OCI-LY7 (cell line): ENCODE results near the gene HINT2. TPM values are rescaled to one million over a fixed set of nuclear protein-coding genes. Genes with fewer than 3 reads are reported as not detected.
A peak's percentile ranks its signal among the peaks of the same experiment; 100 is the strongest.

Source experiments
- BruUV-seq: library from RNA; stranded (reverse); fragments of 400-500 nt; replicated peaks from 2 replicates; lab custom pipeline; 2021; lab: Mats Ljungman, UMichigan
- CTCF ChIA-PET: fragments of 300-600 bp; sonication (Branson Sonifier 250); formaldehyde crosslinking; loops from one replicate; lab custom pipeline; 2022; ENCODE audit warnings: antibody characterized with exemption; ENCODE audit not compliant: unreplicated experiment; lab: Charles Lee
- POLR2A ChIA-PET: fragments of 300-600 bp; sonication (Branson Sonifier 250); formaldehyde crosslinking; loops from one replicate; lab custom pipeline; 2022; ENCODE audit warnings: antibody characterized with exemption; lab: Charles Lee
- DNase-seq: peaks from one replicate; pipeline ENCODE4 v3.0.0-alpha.2; 2015; ENCODE audit warnings: low spot score
- H2AFZ ChIP-seq: fragments of 200-600 bp; sonication (generic), shearing (Covaris generic); 2 replicates; pipeline ENCODE4 v1.6.1; 2014; ENCODE audit warnings: mild to moderate bottlenecking, antibody characterized with exemption, low read length, moderate library complexity
- H3K27ac ChIP-seq: fragments of 200-600 bp; sonication (generic); 2 replicates; pipeline ENCODE4 v1.5.1; 2014; ENCODE audit warnings: mixed run types, low read depth, mild to moderate bottlenecking, moderate library complexity, low read length, inconsistent platforms; ENCODE audit not compliant: poor library complexity, severe bottlenecking
- H3K36me3 ChIP-seq: fragments of 200-600 bp; sonication (generic); 2 replicates; pipeline ENCODE4 v1.6.1; 2014; ENCODE audit warnings: mild to moderate bottlenecking, antibody characterized with exemption, low read length, moderate library complexity, mixed read lengths; ENCODE audit not compliant: insufficient read depth
- H3K4me1 ChIP-seq: fragments of 200-600 bp; sonication (generic); 2 replicates; pipeline ENCODE4 v1.5.1; 2014; ENCODE audit warnings: mild to moderate bottlenecking, low read length; ENCODE audit not compliant: insufficient read depth, poor library complexity, severe bottlenecking
- H3K4me2 ChIP-seq: fragments of 200-600 bp; sonication (generic); 2 replicates; pipeline ENCODE4 v1.6.1; 2014; ENCODE audit warnings: mild to moderate bottlenecking, low read length
- H3K4me3 ChIP-seq: fragments of 200-600 bp; sonication (generic); 2 replicates; pipeline ENCODE4 v1.5.1; 2014; ENCODE audit warnings: mild to moderate bottlenecking, low read depth, low read length; ENCODE audit not compliant: poor library complexity, severe bottlenecking
- H3K79me2 ChIP-seq: fragments of 200-600 bp; sonication (generic); 2 replicates; pipeline ENCODE4 v1.6.1; 2016; ENCODE audit warnings: low read depth, mild to moderate bottlenecking, low read length, moderate library complexity, mixed read lengths; ENCODE audit not compliant: insufficient read depth
- H3K9me2 ChIP-seq: fragments of 200-600 bp; sonication (generic); 2 replicates; pipeline ENCODE4 v1.6.1; 2016; ENCODE audit warnings: mild to moderate bottlenecking, low read length, mixed read lengths; ENCODE audit not compliant: insufficient read depth
- H3K9me3 ChIP-seq: fragments of 200-600 bp; sonication (generic); 2 replicates; pipeline ENCODE4 v1.6.1; 2014; ENCODE audit warnings: mild to moderate bottlenecking, mixed run types, low read length, mixed read lengths
- H4K20me1 ChIP-seq: fragments of 200-600 bp; sonication (generic); 2 replicates; pipeline ENCODE4 v1.6.1; 2014; ENCODE audit warnings: mild to moderate bottlenecking, antibody characterized with exemption, low read length, moderate library complexity, mixed read lengths; ENCODE audit not compliant: insufficient read depth
- EZH2phosphoT487 ChIP-seq: fragments of 200-600 bp; sonication (generic); IDR thresholded peaks from 2 replicates; pipeline ENCODE4 v1.6.1; 2018; ENCODE audit warnings: low read depth, borderline replicate concordance, mild to moderate bottlenecking, mixed run types, antibody characterized with exemption, low read length, moderate library complexity, mixed read lengths
- intact Hi-C: fragments of 100-400 bp; cut with micrococcal nuclease; formaldehyde crosslinking; loops from one replicate; pipeline ENCODE4 v1.10.0; 2022; ENCODE audit not compliant: unreplicated experiment
- total RNA-seq, 2 experiments: library from RNA; depleted of rRNA in 1 of 2; stranded (reverse); fragments of >200 nt in 1 of 2; shearing (Covaris generic) in 1 of 2; gene quantifications; 2 replicates each; pipeline ENCODE4 v1.2.3, GENCODE V29; 2014 to 2022
- TF ChIP-seq, protein P1 (sequence below): fragments of 200-600 bp; sonication (generic); conservative IDR thresholded peaks from 2 replicates; pipeline ENCODE4 v1.5.1; 2014; ENCODE audit warnings: mild to moderate bottlenecking, antibody characterized with exemption, low read length, moderate library complexity, mixed read lengths

HINT2 gene
- total RNA-seq, 2 experiments from 2014 or later: 82.5 to 84.5 TPM

DNA sequence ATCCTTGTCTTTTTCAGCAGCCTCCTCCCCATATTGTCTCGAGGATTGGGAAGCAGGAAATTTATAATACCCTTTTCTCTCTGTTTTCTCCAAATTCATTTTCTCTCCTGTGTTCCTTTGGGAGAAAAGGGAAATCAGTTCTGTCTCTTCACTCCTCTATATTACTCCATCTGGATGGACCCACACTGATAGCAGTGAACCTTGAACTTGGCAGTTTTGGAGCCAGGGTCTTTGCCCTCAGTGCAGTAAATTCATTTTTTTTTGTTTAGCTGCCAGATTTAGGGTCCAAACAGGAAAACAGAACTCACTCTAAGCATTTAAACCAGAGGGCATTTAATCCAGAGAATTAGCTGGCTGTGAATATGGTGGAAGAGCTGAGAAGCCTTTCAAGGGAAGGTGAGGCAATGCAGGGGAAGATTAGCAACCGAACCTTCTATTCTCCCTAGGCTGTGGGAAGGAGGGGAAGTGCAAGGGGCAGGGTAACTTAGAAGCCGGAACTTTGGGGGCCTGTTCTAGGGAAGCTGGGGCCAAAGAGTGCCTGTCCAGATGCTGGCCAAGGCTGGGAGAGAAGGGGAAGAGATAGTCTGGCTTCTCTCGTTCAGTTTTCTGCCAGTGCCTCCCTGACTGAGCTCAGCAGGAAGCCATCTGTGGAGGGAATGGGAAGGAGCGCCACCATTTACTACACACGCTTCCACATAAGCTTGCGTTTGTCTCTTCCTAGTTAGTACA is 39.8 kb downstream of the HINT2 start:
- Histone ChIP-seq H3K27ac (peak overlapping the region; percentile 89), H2AFZ (peak overlapping the region; percentile 63), H3K4me2 (peak overlapping the region; percentile 76), H3K4me3 (peak overlapping the region; percentile 39), H3K4me1 (peaks cover 65% of the 10 kb centered on the region), H4K20me1 (no peaks in the 10 kb centered on the region), H3K9me3 (no peaks in the 10 kb centered on the region), H3K36me3 (peaks cover 1% of the 10 kb centered on the region), H3K79me2 (no peaks in the 10 kb centered on the region; the same call in 1 of the 2 replicates), H3K9me2 (no peaks in the 10 kb centered on the region)
- peak; percentile 41 for DNase-seq
- POLR2A ChIA-PET: interaction anchor here (0.6 to 2.4 kb wide), 14 partner anchors 12 to 843 kb away, joined by 3 to 12 read pairs (median 4); partner anchors contain the start of genes ARHGEF39, GBA2, RGP1 and TLN1
- CTCF ChIA-PET: interaction anchor here (0.9 to 1.5 kb wide), 5 partner anchors 15 to 47 kb away, joined by 3 to 6 read pairs (median 3); partner anchors contain the start of genes GBA2 and RGP1
- intact Hi-C loops: no loop called here
- no TSS peak for BruUV-seq
- no peak for TF ChIP-seq EZH2phosphoT487
- TF ChIP-seq, protein P1, sequence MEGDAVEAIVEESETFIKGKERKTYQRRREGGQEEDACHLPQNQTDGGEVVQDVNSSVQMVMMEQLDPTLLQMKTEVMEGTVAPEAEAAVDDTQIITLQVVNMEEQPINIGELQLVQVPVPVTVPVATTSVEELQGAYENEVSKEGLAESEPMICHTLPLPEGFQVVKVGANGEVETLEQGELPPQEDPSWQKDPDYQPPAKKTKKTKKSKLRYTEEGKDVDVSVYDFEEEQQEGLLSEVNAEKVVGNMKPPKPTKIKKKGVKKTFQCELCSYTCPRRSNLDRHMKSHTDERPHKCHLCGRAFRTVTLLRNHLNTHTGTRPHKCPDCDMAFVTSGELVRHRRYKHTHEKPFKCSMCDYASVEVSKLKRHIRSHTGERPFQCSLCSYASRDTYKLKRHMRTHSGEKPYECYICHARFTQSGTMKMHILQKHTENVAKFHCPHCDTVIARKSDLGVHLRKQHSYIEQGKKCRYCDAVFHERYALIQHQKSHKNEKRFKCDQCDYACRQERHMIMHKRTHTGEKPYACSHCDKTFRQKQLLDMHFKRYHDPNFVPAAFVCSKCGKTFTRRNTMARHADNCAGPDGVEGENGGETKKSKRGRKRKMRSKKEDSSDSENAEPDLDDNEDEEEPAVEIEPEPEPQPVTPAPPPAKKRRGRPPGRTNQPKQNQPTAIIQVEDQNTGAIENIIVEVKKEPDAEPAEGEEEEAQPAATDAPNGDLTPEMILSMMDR: 0 out of 2 replicates have a peak, but pooled peaks have one; percentile 24

DNA sequence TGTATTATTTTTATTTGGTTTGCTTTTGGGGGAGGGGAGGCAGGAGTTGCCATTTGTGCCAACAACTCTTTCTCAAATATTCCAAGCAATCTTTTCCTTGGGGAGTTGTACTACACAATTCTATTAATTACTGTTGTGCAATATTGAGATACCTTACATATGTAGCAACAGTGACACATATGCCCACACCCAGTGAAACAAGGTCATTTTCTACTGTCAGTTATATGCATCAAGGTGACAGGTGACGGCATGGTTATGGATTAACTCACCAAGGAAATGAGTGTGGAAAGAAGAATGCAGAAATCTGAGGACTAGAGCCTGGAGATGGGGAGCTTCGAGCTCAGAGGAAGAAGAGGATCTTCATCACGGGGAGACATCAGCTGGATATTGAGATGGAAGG is 42.9 kb downstream of the HINT2 start:
- intact Hi-C loops: no loop called here
- ChIA-PET CTCF (interaction anchor here (1.2 kb wide), 1 partner anchor 24 kb away, joined by 4 read pairs; no protein-coding TSS in a partner anchor), POLR2A (interaction anchor here (0.6 to 2.0 kb wide), 7 partner anchors 9 to 1357 kb away, joined by 3 to 9 read pairs (median 4); partner anchors contain the start of genes GBA2 and RGP1)
- no peaks in the 10 kb centered on the region for H3K9me3 ChIP-seq
- BruUV-seq: no TSS peak
- H3K79me2 ChIP-seq: no peaks in the 10 kb centered on the region; the same call in 1 of the 2 replicates
- DNase-seq: no peak
- H3K27ac ChIP-seq: no peak overlapping the region
- no peaks in the 10 kb centered on the region for H3K36me3 ChIP-seq
- H4K20me1 ChIP-seq: no peaks in the 10 kb centered on the region
- no peak overlapping the region for H2AFZ ChIP-seq
- H3K4me1 ChIP-seq: peaks cover 65% of the 10 kb centered on the region
- TF ChIP-seq EZH2phosphoT487: no peak
- TF ChIP-seq, protein P1: no peak
- H3K4me3 ChIP-seq: no peak overlapping the region
- H3K4me2 ChIP-seq: no peak overlapping the region
- no peaks in the 10 kb centered on the region for H3K9me2 ChIP-seq
